Measurements from ENCODE around the gene DOC2B. TPM values are rescaled to one million over a fixed set of nuclear protein-coding genes. Genes with fewer than 3 reads are reported as not detected.
A peak's percentile ranks its signal among the peaks of the same experiment; 100 is the strongest.

Gene DOC2B
- total and polyA plus RNA-seq, 11 donors = 1.7 to 13.0 (median 5.8) TPM

GRCh38 chr17:183021-183420 is 1.6 kb upstream of the DOC2B start:
- 63 to 75% (median 68%) methylated on average over 8 of the region's 8 CpGs for WGBS, 4 donors
- no peak for ATAC-seq
- no peak for TF ChIP-seq CTCF (IDR thresholded peaks at IDR 0.05)
- no peak for TF ChIP-seq POLR2A (IDR thresholded peaks at IDR 0.05)
- H3K27me3 ChIP-seq = peaks cover 0 to 45% (median 25%) of the 10 kb centered on the region in 9 donors
- H3K4me1 ChIP-seq = peaks cover 0 to 37% (median 16%) of the 10 kb centered on the region in 12 donors
- H3K36me3 ChIP-seq = no peaks in the 10 kb centered on the region
- intact Hi-C loops (cut with DNase I) = loop anchor here in 3 of 10 donors (5.0 kb wide), 2 partner anchors 49 to 204 kb away; no protein-coding TSS in a partner anchor
- H3K9me3 ChIP-seq = no peaks in the 10 kb centered on the region
- H3K4me3 ChIP-seq = no peak overlapping the region
- peak in 1 of 5 donors; percentile 2 for DNase-seq
- H3K27ac ChIP-seq = no peak overlapping the region

GRCh38 chr17:182050-182751 is 751 bp upstream of the DOC2B start:
- Histone ChIP-seq H3K27ac (peak overlapping the region in 6 of 12 donors; percentile 13 to 65 (median 37)), H3K27me3 (peaks cover 0 to 45% (median 25%) of the 10 kb centered on the region in 9 donors), H3K4me3 (peak overlapping the region; percentile 20 to 75 (median 58)), H3K9me3 (no peaks in the 10 kb centered on the region), H3K36me3 (no peaks in the 10 kb centered on the region), H3K4me1 (peaks cover 0 to 37% (median 16%) of the 10 kb centered on the region in 12 donors)
- WGBS, 4 donors = 39 to 51% (median 45%) methylated on average over 18 of the region's 18 CpGs
- intact Hi-C loops (cut with DNase I) = loop anchor here in 3 of 10 donors (5.0 kb wide), 2 partner anchors 50 to 205 kb away; no protein-coding TSS in a partner anchor
- DNase-seq (no peak), ATAC-seq (peak in 3 of 4 donors; percentile 13 to 58 (median 18))
- no peak for TF ChIP-seq POLR2A (IDR thresholded peaks at IDR 0.05)
- TF ChIP-seq CTCF (IDR thresholded peaks at IDR 0.05) = no peak

- peak overlapping the region; percentile 57 to 92 (median 84) for H3K27ac ChIP-seq
- peak in 4 of 5 donors; percentile 26 to 53 (median 46) for DNase-seq
- no peaks in the 10 kb centered on the region for H3K36me3 ChIP-seq
- intact Hi-C loops (cut with DNase I) = loop anchor here in 3 of 10 donors (5.0 kb wide), 2 partner anchors 52 to 207 kb away; no protein-coding TSS in a partner anchor
- H3K4me1 ChIP-seq = peaks cover 0 to 36% (median 14%) of the 10 kb centered on the region in 12 donors
- TF ChIP-seq POLR2A (IDR thresholded peaks at IDR 0.05) (no peak), CTCF (IDR thresholded peaks at IDR 0.05) (peak in 1 of 12 donors; percentile 9)
- H3K27me3 ChIP-seq = peaks cover 0 to 45% (median 25%) of the 10 kb centered on the region in 9 donors
- H3K4me3 ChIP-seq = peak overlapping the region; percentile 50 to 75 (median 64)
- 1 to 3% (median 1%) methylated on average over 57 to 112 of the region's 112 CpGs for WGBS, 4 donors
- ATAC-seq = peak in 3 of 4 donors; percentile 29 to 44 (median 36)
- H3K9me3 ChIP-seq = no peaks in the 10 kb centered on the region
These were observed 837 bp downstream of the DOC2B start for GRCh38 chr17:180381-181244.

All from heart left ventricle (tissue), 16 donors.